Mesendoderm (in vitro differentiated cells): ENCODE measurements around the gene OAS3.

Experiments
- DNase-seq: peaks from one replicate; pipeline ENCODE4 v3.0.0; 2013
- H2AK5ac ChIP-seq: 2 replicates; pipeline ENCODE4 v1.6.1; 2013; ENCODE audit warnings: low read length, inconsistent platforms
- H2BK120ac ChIP-seq: 2 replicates; pipeline ENCODE4 v1.6.1; 2013; ENCODE audit warnings: low read depth, mild to moderate bottlenecking, low read length, moderate library complexity, mixed read lengths
- H2BK15ac ChIP-seq: replicated peaks from 2 replicates; pipeline ENCODE4 v1.6.1; 2013; ENCODE audit warnings: low read depth, mild to moderate bottlenecking, moderate library complexity
- H2BK5ac ChIP-seq: 2 replicates; pipeline ENCODE4 v1.6.1; 2013; ENCODE audit warnings: low read length, inconsistent platforms
- H3K18ac ChIP-seq: 2 replicates; pipeline ENCODE4 v1.6.1; 2013; ENCODE audit warnings: mild to moderate bottlenecking, low read length, mixed read lengths
- H3K23ac ChIP-seq: one replicate; pipeline ENCODE4 v1.6.1; 2013; ENCODE audit warnings: low read length
- H3K27ac ChIP-seq: 2 replicates; pipeline ENCODE4 v1.5.1; 2013; ENCODE audit warnings: low read depth, mild to moderate bottlenecking, inconsistent platforms, low read length, moderate library complexity
- H3K27me3 ChIP-seq: 2 replicates; pipeline ENCODE4 v1.6.1; 2013; ENCODE audit warnings: low read length, control low read depth, mild to moderate bottlenecking, inconsistent platforms; ENCODE audit not compliant: insufficient read depth, poor library complexity
- H3K36me3 ChIP-seq: 2 replicates; pipeline ENCODE4 v1.6.1; 2013; ENCODE audit warnings: low read length, inconsistent platforms; ENCODE audit not compliant: control insufficient read depth, insufficient read depth
- H3K4ac ChIP-seq: one replicate; pipeline ENCODE4 v1.6.1; 2013; ENCODE audit warnings: low read depth, mild to moderate bottlenecking, low read length, moderate library complexity
- H3K4me1 ChIP-seq: 2 replicates; pipeline ENCODE4 v1.6.1; 2013; ENCODE audit warnings: low read depth, low read length, inconsistent platforms; ENCODE audit not compliant: control insufficient read depth
- H3K4me2 ChIP-seq: 2 replicates; pipeline ENCODE4 v1.6.1; 2013; ENCODE audit warnings: low read length
- H3K4me3 ChIP-seq: 2 replicates; pipeline ENCODE4 v1.5.1; 2013; ENCODE audit warnings: mild to moderate bottlenecking, low read length
- H3K56ac ChIP-seq: one replicate; pipeline ENCODE4 v1.6.1; 2013; ENCODE audit warnings: low read length
- H3K79me1 ChIP-seq: 2 replicates; pipeline ENCODE4 v1.6.1; 2013; ENCODE audit warnings: low read length, inconsistent platforms
- H3K79me2 ChIP-seq: 2 replicates; pipeline ENCODE4 v1.6.1; 2013; ENCODE audit warnings: mild to moderate bottlenecking, low read length; ENCODE audit not compliant: control insufficient read depth, insufficient read depth
- H3K9ac ChIP-seq: 2 replicates; pipeline ENCODE4 v1.6.1; 2013; ENCODE audit warnings: low read length, inconsistent platforms
- H4K5ac ChIP-seq: one replicate; pipeline ENCODE4 v1.6.1; 2013; ENCODE audit warnings: low read length
- H4K8ac ChIP-seq: one replicate; pipeline ENCODE4 v1.6.1; 2013; ENCODE audit warnings: low read depth, mild to moderate bottlenecking, control low read depth, low read length, moderate library complexity
- WGBS: extraction: QIAGEN DNeasy Blood & Tissue Kit; methylation state at CpG from one replicate; pipeline ENCODE4 v1.1.7; 2013; ENCODE audit warnings: low lambda C conversion rate, missing lambda C conversion rate; ENCODE audit not compliant: insufficient coverage; ENCODE audit errors: extremely low coverage; 5-methylcytosine and 5-hydroxymethylcytosine counted together

Gene OAS3

GRCh38 chr12:112936927-112937326, 1.3 kb upstream of the OAS3 start:
- H3K36me3 ChIP-seq = no peaks in the 10 kb centered on the region
- H2BK5ac ChIP-seq = no peak overlapping the region
- no peak overlapping the region for H3K27ac ChIP-seq
- H3K9ac ChIP-seq = no peak overlapping the region
- H3K18ac ChIP-seq = no peak overlapping the region
- H4K5ac ChIP-seq = no peak overlapping the region
- no peak overlapping the region for H3K23ac ChIP-seq
- no peak overlapping the region for H3K4me3 ChIP-seq
- H2BK15ac ChIP-seq = no peak overlapping the region
- H3K4me1 ChIP-seq = no peaks in the 10 kb centered on the region
- H3K4me2 ChIP-seq = no peak overlapping the region
- peaks cover 2% of the 10 kb centered on the region for H3K27me3 ChIP-seq
- no peak overlapping the region for H3K56ac ChIP-seq
- WGBS = no CpG with 5 or more reads among the region's 2 CpGs
- H3K79me2 ChIP-seq = no peaks in the 10 kb centered on the region
- no peaks in the 10 kb centered on the region for H3K79me1 ChIP-seq
- H2AK5ac ChIP-seq = no peak overlapping the region
- DNase-seq = no peak
- H2BK120ac ChIP-seq = no peak overlapping the region
- no peak overlapping the region for H4K8ac ChIP-seq
- no peak overlapping the region for H3K4ac ChIP-seq

- no peak for DNase-seq
- Histone ChIP-seq H3K36me3 (no peaks in the 10 kb centered on the region), H3K27ac (no peak overlapping the region), H3K9ac (peak overlapping the region; percentile 56), H2BK15ac (no peak overlapping the region), H4K8ac (no peak overlapping the region), H4K5ac (no peak overlapping the region), H3K18ac (no peak overlapping the region), H3K23ac (no peak overlapping the region), H2AK5ac (no peak overlapping the region), H2BK120ac (no peak overlapping the region), H3K79me1 (no peaks in the 10 kb centered on the region), H3K4me3 (no peak overlapping the region), H3K56ac (peak overlapping the region; percentile 76), H3K79me2 (no peaks in the 10 kb centered on the region), H3K4me1 (no peaks in the 10 kb centered on the region), H3K4ac (no peak overlapping the region), H3K4me2 (peak overlapping the region; percentile 51), H3K27me3 (peaks cover 2% of the 10 kb centered on the region), H2BK5ac (no peak overlapping the region)
- WGBS = no CpG with 5 or more reads among the region's 11 CpGs
Measured at GRCh38 chr12:112938751-112939150, 477 bp downstream of the OAS3 start.

- H3K18ac ChIP-seq = no peak overlapping the region
- no peaks in the 10 kb centered on the region for H3K79me1 ChIP-seq
- H2BK5ac ChIP-seq = no peak overlapping the region
- H4K5ac ChIP-seq = no peak overlapping the region
- H3K79me2 ChIP-seq = no peaks in the 10 kb centered on the region
- no peak overlapping the region for H3K27ac ChIP-seq
- no CpG with 5 or more reads among the region's 7 CpGs for WGBS
- no peak overlapping the region for H3K56ac ChIP-seq
- no peak overlapping the region for H4K8ac ChIP-seq
- no peak for DNase-seq
- H3K27me3 ChIP-seq = peaks cover 2% of the 10 kb centered on the region
- no peak overlapping the region for H3K4me2 ChIP-seq
- no peaks in the 10 kb centered on the region for H3K4me1 ChIP-seq
- H2AK5ac ChIP-seq = no peak overlapping the region
- no peak overlapping the region for H3K23ac ChIP-seq
- H2BK120ac ChIP-seq = no peak overlapping the region
- no peak overlapping the region for H2BK15ac ChIP-seq
- H3K9ac ChIP-seq = no peak overlapping the region
- no peak overlapping the region for H3K4ac ChIP-seq
- H3K36me3 ChIP-seq = no peaks in the 10 kb centered on the region
- no peak overlapping the region for H3K4me3 ChIP-seq
Measured at GRCh38 chr12:112939761-112940381, 1.6 kb downstream of the OAS3 start.

DNA sequence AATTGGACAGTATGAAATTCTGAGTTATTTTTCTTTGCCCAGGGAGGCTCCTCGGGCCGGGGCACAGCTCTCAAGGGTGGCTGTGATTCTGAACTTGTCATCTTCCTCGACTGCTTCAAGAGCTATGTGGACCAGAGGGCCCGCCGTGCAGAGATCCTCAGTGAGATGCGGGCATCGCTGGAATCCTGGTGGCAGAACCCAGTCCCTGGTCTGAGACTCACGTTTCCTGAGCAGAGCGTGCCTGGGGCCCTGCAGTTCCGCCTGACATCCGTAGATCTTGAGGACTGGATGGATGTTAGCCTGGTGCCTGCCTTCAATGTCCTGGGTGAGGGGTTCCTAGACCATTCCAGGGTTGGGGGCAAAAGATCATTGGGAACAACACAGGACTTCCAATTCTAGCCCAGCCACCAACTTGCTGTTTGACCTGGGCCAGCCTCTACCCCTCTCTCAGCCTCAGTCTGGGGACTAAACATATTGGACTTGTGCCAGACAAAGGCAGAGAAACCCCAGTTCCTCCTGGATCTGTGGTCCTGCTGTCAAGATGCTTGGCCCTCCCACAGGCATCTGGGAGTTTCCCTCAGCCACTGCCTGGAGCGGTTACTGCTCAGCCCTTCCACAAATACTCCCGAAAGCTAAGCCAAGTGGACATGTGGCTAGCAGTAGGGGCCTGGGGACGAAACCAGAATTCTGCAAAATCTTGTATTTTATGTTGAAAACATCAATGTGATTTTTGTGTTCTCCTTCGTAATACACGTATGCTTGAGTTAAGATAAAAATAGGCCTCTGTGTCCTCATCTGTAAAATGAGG, 3.5 kb downstream of the OAS3 start:
- no peak overlapping the region for H2AK5ac ChIP-seq
- no peak overlapping the region for H2BK120ac ChIP-seq
- no peak overlapping the region for H3K56ac ChIP-seq
- no peak overlapping the region for H4K5ac ChIP-seq
- H2BK15ac ChIP-seq = no peak overlapping the region
- H3K27ac ChIP-seq = no peak overlapping the region
- no peaks in the 10 kb centered on the region for H3K4me1 ChIP-seq
- H3K4me2 ChIP-seq = no peak overlapping the region
- H4K8ac ChIP-seq = no peak overlapping the region
- no peaks in the 10 kb centered on the region for H3K36me3 ChIP-seq
- H3K9ac ChIP-seq = no peak overlapping the region
- no peak overlapping the region for H3K4ac ChIP-seq
- no peak for DNase-seq
- H3K4me3 ChIP-seq = no peak overlapping the region
- no CpG with 5 or more reads among the region's 16 CpGs for WGBS
- no peak overlapping the region for H2BK5ac ChIP-seq
- H3K79me2 ChIP-seq = no peaks in the 10 kb centered on the region
- H3K18ac ChIP-seq = no peak overlapping the region
- no peaks in the 10 kb centered on the region for H3K79me1 ChIP-seq
- H3K23ac ChIP-seq = no peak overlapping the region
- H3K27me3 ChIP-seq = peaks cover 2% of the 10 kb centered on the region

DNA sequence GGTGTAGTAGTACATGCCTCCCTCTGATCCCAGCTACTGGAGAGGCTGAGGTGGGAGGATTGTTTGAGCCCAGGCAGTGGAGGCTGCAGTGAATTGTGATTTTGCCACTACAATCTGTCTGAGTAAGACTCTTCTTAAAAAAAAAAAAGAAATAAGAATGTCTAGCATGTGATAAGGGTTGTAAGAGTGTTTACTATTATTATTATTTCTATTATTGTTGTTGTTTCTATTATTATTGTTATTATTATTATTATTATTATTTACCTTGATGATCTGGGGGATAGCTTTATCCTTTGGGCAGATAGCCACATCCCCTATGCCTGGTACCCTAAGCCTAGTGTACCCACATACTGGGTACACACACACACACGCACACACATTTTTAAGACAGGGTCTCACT, 4.3 kb downstream of the OAS3 start:
- WGBS = no CpG with 5 or more reads among the region's 1 CpG
- Histone ChIP-seq H3K27ac (no peak overlapping the region), H2BK15ac (no peak overlapping the region), H2AK5ac (no peak overlapping the region), H2BK120ac (no peak overlapping the region), H3K9ac (no peak overlapping the region), H4K8ac (no peak overlapping the region), H3K36me3 (no peaks in the 10 kb centered on the region), H4K5ac (no peak overlapping the region), H3K4me2 (no peak overlapping the region), H3K4ac (no peak overlapping the region), H3K27me3 (peaks cover 2% of the 10 kb centered on the region), H3K79me2 (no peaks in the 10 kb centered on the region), H3K4me3 (no peak overlapping the region), H2BK5ac (no peak overlapping the region), H3K23ac (no peak overlapping the region), H3K56ac (no peak overlapping the region), H3K4me1 (no peaks in the 10 kb centered on the region), H3K79me1 (no peaks in the 10 kb centered on the region), H3K18ac (no peak overlapping the region)
- no peak for DNase-seq
